ENCODE data around the gene TGFB1I1. TPM values are rescaled to one million over a fixed set of nuclear protein-coding genes. Genes with fewer than 3 reads are reported as not detected.
A peak's percentile ranks its signal among the peaks of the same experiment; 100 is the strongest.

The TGFB1I1 gene
- total and polyA plus RNA-seq, 2 of the 13 experiments (the other 11 are each of a cell fraction or from before 2014, with no cell fraction given), result 0.80 to 2.9 TPM

GRCh38 chr16:31477220-31478216, 5.6 kb downstream of the TGFB1I1 start (continued):
- TF ChIP-seq STAT6 (CRISPR knock-in tag; IDR thresholded peaks at IDR 0.05; ENCODE audit: borderline replicate concordance) (peak; percentile 84; the same call in 1 of the 2 replicates), ZNF782 (CRISPR knock-in tag; IDR thresholded peaks at IDR 0.05; ENCODE audit: borderline replicate concordance) (peak; percentile 73), ZNF275 (CRISPR knock-in tag; IDR thresholded peaks at IDR 0.05; ENCODE audit: borderline replicate concordance) (no peak), TRIM22 (IDR thresholded peaks at IDR 0.05) (no peak), MXD3 (CRISPR knock-in tag; IDR thresholded peaks at IDR 0.05) (peak; percentile 56; the same call in 1 of the 2 replicates), NFYB (CRISPR knock-in tag; IDR thresholded peaks at IDR 0.05) (peak; percentile 50; the same call in 1 of the 2 replicates), ZNF142 (CRISPR knock-in tag; IDR thresholded peaks at IDR 0.05) (0 out of 2 replicates have a peak, but pooled peaks have one; percentile 27), ZNF234 (CRISPR knock-in tag; conservative IDR thresholded peaks at IDR 0.05) (peak; percentile 76; the same call in 1 of the 2 replicates), KMT2B (CRISPR knock-in tag; IDR thresholded peaks at IDR 0.05) (peak; percentile 72), SRSF4 (IDR thresholded peaks at IDR 0.05; ENCODE audit: low read depth, low read length, poor library complexity, severe bottlenecking) (no peak)
